ENCODE measurements around the gene SPATS2L.

- no peak for TF ChIP-seq POLR2AphosphoS5 (IDR thresholded peaks at IDR 0.05; ENCODE audit: low read depth, low read length)
- TF ChIP-seq POLR2A (IDR thresholded peaks at IDR 0.05; ENCODE audit: low read depth, low read length): no peak
- TF ChIP-seq TAF1 (IDR thresholded peaks at IDR 0.05; ENCODE audit: borderline replicate concordance, low read depth, low read length): no peak
Measured at GRCh38 chr2:200259577-200259957, 46.9 kb upstream of the SPATS2L start.

Data from GM12892 (cell line).